Vagina (tissue), 2 donors: ENCODE data around the gene MYL3. TPM values are rescaled to one million over a fixed set of nuclear protein-coding genes. Genes with fewer than 3 reads are reported as not detected.
A peak's percentile ranks its signal among the peaks of the same experiment; 100 is the strongest.

ENCODE experiments used
- DNase-seq, 2 donors: peaks; one replicate each; pipeline ENCODE4 v3.0.0-alpha.2; 2017; ENCODE audit errors: extremely low spot score in 2 of 2
- H3K27ac ChIP-seq: fragments of 200-600 bp; sonication (generic); one replicate; pipeline ENCODE4 v1.5.1; 2019
- H3K27me3 ChIP-seq: fragments of 200-600 bp; sonication (generic); one replicate; pipeline ENCODE4 v1.5.1; 2019
- H3K36me3 ChIP-seq, 2 donors: fragments of 200-600 bp; sonication (generic); one replicate each; pipeline ENCODE4 v1.5.1; 2017 to 2019
- H3K4me1 ChIP-seq: fragments of 200-600 bp; sonication (generic); one replicate; pipeline ENCODE4 v1.5.1; 2019
- H3K4me3 ChIP-seq, 2 donors: fragments of 200-600 bp; sonication (generic); 1 replicate in 1 of 2; 2 replicates in 1 of 2; pipeline ENCODE4 v1.5.1; 2016 to 2019
- H3K9me3 ChIP-seq: fragments of 200-600 bp; sonication (generic); one replicate; pipeline ENCODE4 v1.5.1; 2019
- CTCF ChIP-seq, 3 experiments: fragments of 450-650 bp in 2 of 3; fragments of 200-600 bp in 1 of 3; sonication (generic) in 1 of 3; IDR thresholded peaks; one replicate each; pipeline ENCODE4 v1.5.1; 2017 to 2019; ENCODE audit warnings: antibody characterized with exemption in 3 of 3, mild to moderate bottlenecking in 2 of 3, moderate library complexity in 2 of 3
- POLR2A ChIP-seq, 2 donors: fragments of 450-650 bp; IDR thresholded peaks; one replicate each; pipeline ENCODE4 v1.6.1; 2017; ENCODE audit warnings: antibody characterized with exemption in 2 of 2, mild to moderate bottlenecking in 2 of 2, moderate library complexity in 2 of 2
- POLR2AphosphoS5 ChIP-seq, 2 donors: sonication (generic); formaldehyde crosslinking; IDR thresholded peaks; one replicate each; pipeline ENCODE4 v1.9.0; 2017; ENCODE audit warnings: antibody characterized with exemption in 2 of 2, mild to moderate bottlenecking in 2 of 2, low read depth in 1 of 2; ENCODE audit not compliant: insufficient read depth in 1 of 2
- intact Hi-C: fragments of 100-400 bp; cut with DNase I; formaldehyde crosslinking; loops from one replicate; pipeline ENCODE4 v1.15.1; 2023
- total RNA-seq: library from RNA; depleted of rRNA; stranded (reverse); fragments of >200 nt; gene quantifications from one replicate; pipeline ENCODE4 v1.2.3, GENCODE V29; 2016

MYL3 gene
- total RNA-seq, 1 donor from 2014 or later, result not detected

GRCh38 chr3:46908986-46909534 is 45.8 kb upstream of the MYL3 start:
- Histone ChIP-seq H3K36me3 (no peaks in the 10 kb centered on the region), H3K9me3 (no peaks in the 10 kb centered on the region), H3K4me1 (peaks cover 26% of the 10 kb centered on the region), H3K27ac (no peak overlapping the region), H3K27me3 (no peaks in the 10 kb centered on the region), H3K4me3 (no peak overlapping the region)
- TF ChIP-seq POLR2AphosphoS5 (IDR thresholded peaks at IDR 0.05; ENCODE audit: insufficient read depth in 1 of 2, low read depth in 1 of 2) (no peak), POLR2A (IDR thresholded peaks at IDR 0.05) (no peak), CTCF (IDR thresholded peaks at IDR 0.05) (no peak)
- intact Hi-C loops, result loop anchor here (5.0 kb wide), 1 partner anchor 42 kb away; no protein-coding TSS in a partner anchor
- no peak for DNase-seq

- H3K4me3 ChIP-seq, result no peak overlapping the region
- H3K9me3 ChIP-seq, result no peaks in the 10 kb centered on the region
- H3K4me1 ChIP-seq, result peaks cover 20% of the 10 kb centered on the region
- DNase-seq, result no peak
- H3K36me3 ChIP-seq, result no peaks in the 10 kb centered on the region
- intact Hi-C loops, result loop anchor here (5.0 kb wide), 1 partner anchor 41 kb away; no protein-coding TSS in a partner anchor
- no peak for TF ChIP-seq POLR2A (IDR thresholded peaks at IDR 0.05)
- TF ChIP-seq CTCF (IDR thresholded peaks at IDR 0.05), result peak in 1 of 3 experiments; percentile 12
- TF ChIP-seq POLR2AphosphoS5 (IDR thresholded peaks at IDR 0.05; ENCODE audit: insufficient read depth in 1 of 2, low read depth in 1 of 2), result no peak
- H3K27me3 ChIP-seq, result no peaks in the 10 kb centered on the region
- no peak overlapping the region for H3K27ac ChIP-seq
Measured at GRCh38 chr3:46908294-46908985, 45.2 kb upstream of the MYL3 start.

GRCh38 chr3:46907960-46908293 is 44.7 kb upstream of the MYL3 start:
- Histone ChIP-seq H3K9me3 (no peaks in the 10 kb centered on the region), H3K36me3 (no peaks in the 10 kb centered on the region), H3K4me1 (peaks cover 19% of the 10 kb centered on the region), H3K4me3 (no peak overlapping the region), H3K27ac (no peak overlapping the region), H3K27me3 (no peaks in the 10 kb centered on the region)
- TF ChIP-seq CTCF (IDR thresholded peaks at IDR 0.05) (no peak), POLR2AphosphoS5 (IDR thresholded peaks at IDR 0.05; ENCODE audit: insufficient read depth in 1 of 2, low read depth in 1 of 2) (no peak), POLR2A (IDR thresholded peaks at IDR 0.05) (no peak)
- no peak for DNase-seq
- intact Hi-C loops, result loop anchor here (5.0 kb wide), 1 partner anchor 41 kb away; no protein-coding TSS in a partner anchor

GRCh38 chr3:46907271-46907670 is 44.0 kb upstream of the MYL3 start:
- Histone ChIP-seq H3K4me1 (peaks cover 19% of the 10 kb centered on the region), H3K4me3 (no peak overlapping the region), H3K27me3 (no peaks in the 10 kb centered on the region), H3K27ac (no peak overlapping the region), H3K9me3 (no peaks in the 10 kb centered on the region), H3K36me3 (no peaks in the 10 kb centered on the region)
- no peak for DNase-seq
- TF ChIP-seq CTCF (IDR thresholded peaks at IDR 0.05) (no peak), POLR2AphosphoS5 (IDR thresholded peaks at IDR 0.05; ENCODE audit: insufficient read depth in 1 of 2, low read depth in 1 of 2) (no peak), POLR2A (IDR thresholded peaks at IDR 0.05) (no peak)
- intact Hi-C loops, result loop anchor here (5.0 kb wide), 1 partner anchor 40 kb away; no protein-coding TSS in a partner anchor
